Posterior vena cava (tissue), 2 donors: ENCODE measurements around the gene SPI1. TPM values are rescaled to one million over a fixed set of nuclear protein-coding genes. Genes with fewer than 3 reads are reported as not detected.
"Not testable (repeated sequence)": the region's sequence is repeated elsewhere in the genome, so short reads cannot be mapped to it uniquely, and the experiment has no call there.

Experiments used
- DNase-seq: peaks from one replicate; pipeline ENCODE4 v3.0.0-alpha.2; 2020; ENCODE audit warnings: low spot score
- intact Hi-C, 2 donors: fragments of 100-400 bp; cut with DNase I; formaldehyde crosslinking; loops; one replicate each; pipeline versions ENCODE4 v1.14.1 to v1.14.2; 2022 to 2023
- total RNA-seq, 2 donors: library from RNA; stranded (reverse); fragmentation: NEBNext Ultra II Directional; extraction: Animal tissue kit (Norgen Biotek cat#: 25700); gene quantifications; one replicate each; pipeline ENCODE4 v1.2.1, GENCODE V29; 2021
- donor health status: DM: yes; HTN: yes; CAD: no.
- donor health status: DM: yes; HTN: yes; CAD: no.

Gene SPI1
- total RNA-seq, 2 donors from 2014 or later, result 27.7 to 47.0 TPM

DNA sequence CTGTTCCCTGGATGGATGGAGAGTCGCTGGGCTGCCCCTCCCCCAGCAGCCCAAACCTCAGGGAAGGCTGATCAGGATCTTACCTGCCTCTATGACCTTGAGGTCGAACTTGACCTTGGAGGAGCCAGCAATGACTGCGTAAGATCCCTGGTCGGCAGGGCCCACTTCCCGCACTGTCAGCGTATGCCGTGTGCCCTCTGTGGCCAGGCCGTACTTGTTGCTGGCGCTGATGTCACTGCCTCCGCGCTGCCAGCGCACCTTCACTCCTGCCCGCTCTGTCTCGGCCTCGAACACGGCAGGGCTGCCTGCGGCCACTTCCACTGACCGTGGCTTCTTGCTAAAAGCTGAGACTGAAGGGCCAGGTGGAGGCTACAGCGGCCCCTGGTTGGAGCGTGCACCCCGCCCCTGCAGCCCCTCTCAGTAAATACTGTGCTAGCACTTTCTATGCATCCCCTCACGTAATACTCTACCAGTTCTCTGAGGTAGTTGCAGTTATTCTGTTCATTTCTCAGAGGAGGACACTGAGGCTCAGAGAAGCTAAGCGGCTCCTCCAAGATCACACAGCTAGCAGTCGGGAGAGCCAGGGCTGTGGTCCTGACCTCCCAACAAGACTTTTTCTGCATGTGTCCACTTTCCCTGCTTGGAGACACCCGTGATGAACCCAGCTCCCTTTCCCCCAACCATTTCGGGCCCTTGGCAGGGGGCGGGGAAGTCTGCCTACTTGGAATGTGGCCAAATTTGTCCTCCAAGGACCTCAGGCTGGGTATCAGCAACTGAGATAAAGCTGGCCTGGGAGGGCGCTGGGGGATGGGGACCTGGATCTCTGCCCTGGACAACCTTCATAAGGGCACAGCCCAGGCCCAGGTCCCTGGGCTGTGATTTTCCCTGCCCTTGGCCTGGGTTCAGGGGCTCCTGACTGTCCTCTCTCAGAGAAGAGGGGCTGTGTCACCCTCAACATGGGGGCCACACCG lies 26.9 kb downstream of the SPI1 start:
- intact Hi-C loops, result loop anchor here in 1 of 2 donors (10.0 kb wide), 1 partner anchor 177 kb away; the partner anchor contains the start of gene ARFGAP2

DNA sequence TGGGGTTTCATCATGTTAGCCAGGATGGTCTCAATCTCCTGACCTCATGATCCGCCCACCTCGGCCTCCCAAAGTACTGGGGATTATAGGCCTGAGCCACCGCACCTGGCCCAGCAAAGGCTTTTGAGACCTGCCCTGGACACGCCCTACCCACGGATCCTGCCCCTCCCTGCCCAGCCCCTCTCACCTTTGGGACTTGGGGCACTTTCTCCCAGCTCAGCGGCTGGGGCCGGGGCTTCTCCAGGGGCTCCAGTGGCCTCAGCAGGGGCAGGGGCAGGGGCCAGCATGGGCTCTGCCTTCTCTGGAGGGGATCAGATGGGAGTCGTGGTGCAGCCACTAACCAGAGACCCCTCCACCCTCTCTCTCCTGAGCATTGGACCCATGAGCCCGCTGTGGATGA lies 28.0 kb downstream of the SPI1 start:
- intact Hi-C loops, result loop anchor here in 1 of 2 donors (10.0 kb wide), 1 partner anchor 176 kb away; the partner anchor contains the start of gene ARFGAP2
- DNase-seq, result no peak

More for the DNA sequence above, 26.9 kb downstream of the SPI1 start:
- DNase-seq, result no peak

DNA sequence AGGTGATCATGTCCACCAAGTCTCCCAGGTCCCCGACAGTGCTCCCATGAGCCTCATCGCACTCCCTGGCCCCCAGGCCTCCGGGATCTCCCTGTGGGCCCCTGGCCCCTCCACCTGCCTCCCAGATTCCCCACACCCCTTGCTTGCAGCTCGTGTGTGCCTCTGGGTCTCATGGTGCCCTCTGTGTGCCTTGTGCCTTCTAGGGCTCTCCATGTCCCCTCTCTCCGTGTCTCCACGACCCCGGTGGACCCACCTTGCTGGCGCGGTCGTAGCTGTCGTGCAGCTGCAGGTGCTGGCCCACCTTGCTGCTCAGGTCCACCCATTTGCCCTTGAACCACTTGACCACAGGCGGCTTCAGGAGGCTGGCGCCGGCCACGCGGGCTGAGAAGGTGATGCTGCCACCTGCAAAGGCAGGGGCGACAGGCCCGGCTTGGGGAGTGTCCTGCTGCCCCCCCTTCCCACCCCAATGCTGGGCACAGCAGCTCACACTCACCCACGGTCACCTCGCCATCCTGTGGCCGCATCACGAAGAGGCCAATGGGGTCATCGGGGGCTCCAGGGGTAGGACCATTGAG lies 28.7 kb downstream of the SPI1 start:
- peak; percentile 78 for DNase-seq
- intact Hi-C loops, result loop anchor here in 1 of 2 donors (10.0 kb wide), 1 partner anchor 175 kb away; the partner anchor contains the start of gene ARFGAP2

DNA sequence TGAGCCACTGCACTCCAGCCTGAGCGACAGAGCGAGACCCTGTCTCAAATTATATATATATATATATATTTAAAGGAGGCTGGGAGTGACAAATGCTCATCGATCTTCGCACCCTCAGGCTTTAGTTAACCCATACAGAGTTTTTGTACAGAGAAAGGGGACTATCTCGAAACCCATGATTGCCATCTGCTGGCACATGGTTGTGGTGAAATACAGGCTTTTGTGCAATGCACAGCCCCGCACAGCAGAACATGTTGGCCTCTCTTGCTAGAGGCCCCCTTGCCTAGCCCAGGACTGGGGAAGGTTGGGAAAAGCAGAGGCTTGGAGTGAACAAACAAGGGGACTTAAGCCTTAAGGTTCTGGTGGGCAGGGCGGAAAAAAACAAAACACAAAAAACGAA lies 29.5 kb downstream of the SPI1 start:
- DNase-seq, result no peak
- intact Hi-C loops, result no loop called here

DNA sequence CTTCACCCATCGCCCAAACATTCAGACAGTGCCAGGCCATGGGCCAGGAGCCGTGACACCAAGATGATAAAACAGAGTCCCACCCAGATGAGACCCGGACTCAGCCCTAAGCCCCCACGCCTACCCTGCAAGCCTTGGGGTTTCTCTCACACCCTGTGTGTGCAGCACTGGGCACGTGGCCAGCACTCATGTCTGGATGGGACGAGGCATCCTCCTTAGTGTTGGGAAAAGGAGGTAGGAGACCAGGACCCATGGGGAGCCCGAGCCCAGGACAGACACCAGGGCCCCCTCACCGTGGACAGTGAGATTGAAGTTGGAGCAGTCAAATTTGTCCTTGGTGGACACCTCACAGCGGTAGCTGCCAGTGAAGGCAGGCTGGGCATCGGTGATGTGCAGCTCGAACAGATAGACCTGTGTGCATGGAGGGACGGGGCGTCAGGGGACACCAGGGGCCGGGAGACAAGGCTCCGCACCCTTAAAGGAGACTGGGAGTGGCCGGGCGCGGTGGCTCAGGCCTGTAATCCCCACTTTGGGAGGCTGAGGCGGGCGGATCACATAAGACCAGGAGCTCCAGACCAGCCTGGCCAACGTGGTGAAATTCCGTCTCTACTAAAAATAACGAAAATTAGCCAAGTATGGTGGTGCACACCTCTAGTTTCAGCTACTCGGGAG lies 30.1 kb downstream of the SPI1 start:
- intact Hi-C loops, result no loop called here
- DNase-seq, result no peak

DNA sequence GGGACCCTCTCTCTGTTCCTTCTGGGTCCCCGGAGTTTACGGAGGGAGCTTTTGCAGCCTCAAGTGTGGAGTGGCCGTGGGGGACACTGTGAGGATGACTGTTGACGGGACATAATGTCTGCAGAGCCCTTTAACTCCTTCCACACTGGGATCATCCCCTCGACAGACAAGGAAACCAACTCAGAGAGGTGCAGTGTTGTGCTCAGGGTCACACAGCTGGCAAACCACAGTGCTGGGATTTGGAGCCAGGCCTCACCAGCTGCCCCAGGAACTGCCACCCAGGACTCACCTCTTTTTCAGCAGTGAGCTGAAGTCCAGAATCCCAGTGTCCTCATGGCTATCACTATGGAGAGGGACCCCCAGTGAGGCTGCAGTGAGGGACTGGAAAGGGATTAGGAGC lies 31.2 kb downstream of the SPI1 start:
- no peak for DNase-seq
- intact Hi-C loops, result no loop called here

DNA sequence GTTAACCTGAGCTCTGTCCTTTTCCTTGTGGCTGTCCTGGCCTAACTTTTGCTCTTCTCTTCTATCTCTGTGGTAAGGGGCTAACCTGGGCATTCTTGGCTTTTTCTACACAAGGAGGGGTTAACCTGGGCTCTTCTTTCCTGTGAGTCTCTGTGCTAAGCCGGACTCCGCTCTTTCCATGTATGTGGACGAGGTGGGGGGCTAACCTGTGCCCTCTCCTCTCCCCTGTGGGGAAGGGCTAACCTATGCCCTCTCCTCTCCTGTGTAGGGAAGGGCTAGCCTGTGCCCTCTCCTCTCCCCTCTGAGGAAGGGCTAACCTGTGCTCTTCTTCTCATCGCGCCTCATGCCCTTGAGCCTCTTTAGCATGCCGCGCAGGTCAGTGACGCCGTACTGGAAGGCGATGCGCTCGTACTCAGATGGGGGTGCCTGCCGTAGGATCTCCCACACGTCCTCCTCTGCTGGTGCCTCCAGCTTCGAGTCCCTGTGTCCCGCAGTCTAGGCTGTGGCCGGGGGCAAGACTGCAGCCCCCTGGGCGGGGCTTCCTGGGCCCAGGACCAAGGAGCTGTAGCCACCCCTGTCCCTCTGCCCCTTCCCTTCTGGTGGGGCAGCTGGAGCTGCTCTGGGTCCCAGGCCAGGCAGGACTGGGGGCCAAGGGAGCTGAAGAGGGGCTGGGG lies 32.3 kb downstream of the SPI1 start:
- DNase-seq, result no peak
- intact Hi-C loops, result no loop called here

DNA sequence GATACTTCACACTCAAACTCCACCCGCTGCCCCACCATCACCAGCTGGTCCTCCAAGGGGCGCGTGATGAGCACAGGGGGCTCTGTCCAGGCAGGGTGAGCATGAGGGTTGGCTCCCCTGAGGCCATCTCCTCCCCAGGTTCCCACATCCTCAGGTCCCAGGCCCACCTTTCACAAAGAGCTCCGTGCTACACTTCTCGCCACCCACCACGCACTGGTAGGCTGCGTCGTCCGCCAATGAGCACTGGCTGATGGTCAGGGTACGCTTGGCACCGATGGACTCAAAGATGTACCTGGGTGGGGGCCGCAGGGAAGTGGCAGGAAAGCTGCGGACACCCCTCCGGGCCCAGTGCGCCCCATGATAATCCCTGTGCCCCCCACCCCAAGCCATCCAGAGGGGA lies 35.5 kb downstream of the SPI1 start:
- intact Hi-C loops, result no loop called here
- DNase-seq, result peak; percentile 79

DNA sequence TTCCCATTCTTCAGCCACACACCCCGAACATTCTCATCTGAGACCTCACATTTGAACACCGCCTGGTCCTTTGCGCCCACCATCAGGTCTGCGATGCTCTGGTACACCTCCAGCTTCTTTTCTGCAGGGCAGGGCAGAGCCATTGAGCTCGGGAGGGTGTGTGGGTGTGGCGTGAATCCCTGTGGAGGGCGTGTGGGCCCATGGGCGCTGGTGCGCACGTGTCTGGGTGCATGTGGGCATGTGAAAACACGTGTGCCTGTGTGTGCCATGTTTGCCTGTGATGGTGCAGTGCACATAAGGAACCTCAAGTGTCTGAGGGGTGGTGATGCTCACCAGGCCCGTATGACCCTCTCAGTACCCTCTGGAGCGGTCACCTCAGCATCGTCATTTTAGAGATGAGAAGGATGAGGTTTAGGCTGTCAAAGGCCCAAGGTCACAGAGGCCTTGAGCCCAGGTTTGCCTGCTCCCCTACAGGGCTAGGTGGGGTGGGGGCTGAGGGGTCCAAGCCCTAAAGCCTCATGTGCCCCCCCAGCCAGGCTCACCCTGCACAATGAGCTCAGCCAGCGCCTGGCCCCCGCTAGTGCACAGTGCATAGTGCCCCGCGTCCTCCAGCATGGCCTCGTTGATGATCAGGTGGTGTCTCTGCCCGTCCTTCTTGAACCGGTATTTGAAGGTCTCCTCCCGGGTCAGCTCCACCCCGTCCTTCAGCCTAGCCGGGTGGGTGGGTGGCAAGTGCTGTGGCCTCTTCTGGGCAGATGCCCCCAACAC lies 36.1 kb downstream of the SPI1 start:
- no peak for DNase-seq
- intact Hi-C loops, result no loop called here

DNA sequence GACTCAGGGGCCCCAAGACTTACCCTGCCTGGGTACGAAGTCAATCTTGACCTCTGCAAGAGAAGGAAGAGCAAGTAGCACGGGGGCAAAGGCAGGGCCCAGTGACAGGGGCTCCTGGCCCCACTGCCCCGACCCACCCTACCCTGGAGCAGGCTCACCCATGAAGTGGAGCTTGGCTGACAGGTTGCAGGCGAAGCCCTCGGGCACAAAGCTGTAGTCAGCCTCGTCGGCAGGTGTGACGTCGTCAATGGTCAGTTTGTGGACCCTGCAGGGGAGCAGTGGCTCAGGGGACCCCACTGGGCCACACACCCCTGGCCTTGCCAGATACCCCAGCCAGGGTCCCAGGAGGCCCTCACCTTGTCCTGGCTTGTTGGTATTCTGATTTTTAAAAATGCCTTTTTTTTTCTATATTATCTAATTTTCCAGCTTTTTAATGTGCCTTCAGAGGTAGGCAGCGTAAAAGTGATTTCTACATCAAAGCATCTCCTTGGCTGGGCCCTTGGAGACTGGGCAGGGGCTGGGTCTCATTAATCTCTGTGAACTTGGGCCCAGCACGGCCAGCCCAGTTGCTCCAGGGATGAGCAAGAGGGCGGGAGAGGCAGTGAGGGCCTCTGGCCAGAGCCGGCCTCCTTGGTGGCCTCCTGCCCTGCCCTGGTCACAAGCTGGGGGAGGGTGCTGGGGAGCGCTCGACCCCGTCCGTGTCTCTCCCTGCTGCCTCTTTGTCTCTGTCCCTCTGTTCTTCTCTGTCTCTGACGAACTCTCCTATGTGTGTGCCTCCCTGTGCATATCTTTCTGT lies 37.2 kb downstream of the SPI1 start:
- DNase-seq, result no peak
- intact Hi-C loops, result no loop called here

DNA sequence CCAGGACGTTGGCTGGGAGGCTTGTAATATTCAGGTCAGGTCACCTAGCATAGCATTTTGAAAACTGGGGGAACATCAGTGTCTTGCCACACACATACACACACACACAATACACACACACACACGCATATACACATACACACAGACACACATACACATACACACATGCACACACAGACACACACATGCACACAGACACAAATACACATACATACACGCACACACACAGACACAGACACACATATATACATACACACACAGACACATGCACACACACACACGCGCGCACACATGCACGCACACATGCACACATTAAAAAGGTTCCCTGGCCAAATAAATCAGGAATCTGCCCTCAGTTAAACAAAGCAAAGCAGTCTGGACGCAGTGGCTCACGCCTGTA lies 38.3 kb downstream of the SPI1 start:
- DNase-seq, result no peak
- intact Hi-C loops, result no loop called here

DNA sequence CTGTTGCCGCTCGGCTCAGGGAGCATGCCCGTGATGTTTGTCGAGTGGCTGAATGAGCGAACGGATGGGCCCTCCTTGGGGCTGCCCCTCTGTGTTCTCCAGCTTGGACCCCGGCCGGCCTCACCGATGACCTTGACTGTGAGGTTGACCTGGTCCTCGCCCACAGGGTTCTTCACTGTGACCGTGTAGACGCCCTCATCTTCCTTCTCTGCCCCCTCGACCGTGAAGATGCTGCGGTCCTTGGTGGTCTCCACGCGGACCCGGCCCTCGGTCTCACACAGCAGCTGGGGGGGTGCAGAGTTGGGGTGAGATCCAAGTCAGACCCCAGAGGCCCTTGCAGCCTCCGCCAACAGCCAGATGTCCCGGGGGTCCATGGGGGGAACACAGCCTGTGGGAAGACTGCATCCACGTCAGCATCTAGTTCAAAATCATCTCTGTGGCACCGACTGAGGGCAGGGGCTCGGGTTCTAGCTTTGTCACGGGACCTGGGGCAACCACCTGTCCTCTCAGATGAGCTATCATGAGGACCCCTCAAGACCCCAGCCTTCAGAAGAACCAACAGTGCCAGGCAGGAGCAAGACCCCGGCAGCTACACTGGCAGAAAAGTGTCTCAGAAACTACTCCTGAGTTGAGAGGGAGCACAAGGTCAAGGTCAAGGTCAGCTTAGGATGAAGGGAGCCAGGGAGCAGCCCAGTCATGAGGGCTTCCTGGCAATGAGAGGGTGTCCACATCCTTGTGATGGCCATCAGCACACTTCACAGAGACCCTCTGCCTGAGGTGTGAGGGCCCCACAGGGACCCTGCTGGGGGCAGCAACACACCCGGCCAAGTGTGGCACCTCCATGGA lies 39.7 kb downstream of the SPI1 start:
- intact Hi-C loops, result no loop called here
- no peak for DNase-seq

DNA sequence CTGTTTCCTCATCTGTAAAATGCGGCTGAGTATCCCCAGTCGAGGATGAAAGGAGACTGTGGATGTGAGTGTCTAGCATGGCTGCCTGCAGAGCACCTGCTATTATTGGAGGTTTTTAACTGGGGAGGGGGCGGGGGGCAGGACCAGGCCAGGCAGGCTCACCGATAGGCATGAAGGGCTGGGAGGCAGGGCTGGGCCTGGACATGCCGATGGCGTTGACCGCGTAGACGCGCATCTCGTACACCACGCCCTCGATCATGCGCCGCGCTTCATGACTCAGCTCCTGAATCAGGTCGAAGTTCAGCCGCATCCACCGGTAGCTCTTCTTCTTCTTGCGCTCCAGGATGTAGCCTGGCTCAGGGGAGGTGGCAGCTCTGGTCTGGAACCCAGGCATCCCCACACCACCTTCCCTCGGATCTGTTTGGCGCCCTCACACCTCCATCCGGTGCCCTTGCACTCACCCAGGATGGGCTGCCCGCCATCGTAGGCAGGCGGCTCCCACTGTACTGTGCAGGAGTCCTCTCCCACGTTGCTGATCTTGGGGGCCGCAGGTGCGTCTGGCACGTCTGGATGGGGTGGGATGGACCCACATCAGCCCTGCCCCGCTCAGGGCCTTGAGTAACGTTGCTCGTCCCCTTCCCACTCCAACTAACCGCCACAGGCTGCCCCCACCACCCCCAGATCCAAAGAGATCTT lies 41.0 kb downstream of the SPI1 start:
- intact Hi-C loops, result no loop called here

DNA sequence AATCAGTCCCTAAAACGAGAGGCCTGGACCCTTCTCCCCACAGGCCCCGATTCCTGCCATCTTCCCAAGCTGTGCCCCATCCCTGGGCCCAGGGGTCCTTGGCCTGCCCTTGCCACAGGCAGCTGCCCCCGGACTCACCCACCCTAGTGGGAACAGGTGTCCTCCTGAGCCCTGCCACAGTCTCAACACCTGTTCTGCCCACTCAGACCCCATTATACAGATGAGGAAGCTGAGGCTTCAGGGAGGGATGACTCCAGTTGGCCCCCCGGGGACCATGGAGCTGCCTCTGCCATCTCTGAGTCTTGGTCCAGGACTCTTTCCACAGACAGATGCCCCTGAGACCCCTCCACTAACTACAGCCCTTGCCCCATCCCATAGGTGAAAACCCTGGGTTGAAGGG lies 41.8 kb downstream of the SPI1 start:
- intact Hi-C loops, result no loop called here

More for the DNA sequence above, 41.0 kb downstream of the SPI1 start:
- DNase-seq, result no peak

DNA sequence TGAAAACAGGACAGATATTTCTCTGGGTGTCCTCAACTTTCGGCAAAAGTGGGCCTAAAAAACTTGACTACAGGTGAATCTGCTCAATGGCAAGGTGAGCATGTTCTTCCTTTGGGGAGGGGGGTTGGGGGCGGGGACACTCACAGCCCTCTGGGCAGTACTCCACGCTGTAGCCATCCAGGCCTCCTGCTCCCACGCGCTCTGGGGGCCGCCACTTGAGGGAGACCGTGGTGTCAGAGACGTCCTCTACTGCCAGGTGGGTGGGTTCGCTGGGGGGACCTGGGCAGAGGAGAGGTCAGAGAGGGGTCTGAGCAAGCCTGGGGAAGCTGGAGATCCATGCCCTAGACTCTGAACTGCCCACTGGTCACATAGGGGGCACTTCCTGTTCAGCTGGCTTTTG lies 42.6 kb downstream of the SPI1 start:
- intact Hi-C loops, result no loop called here
- no peak for DNase-seq

More for the DNA sequence above, 41.8 kb downstream of the SPI1 start:
- DNase-seq, result no peak

DNA sequence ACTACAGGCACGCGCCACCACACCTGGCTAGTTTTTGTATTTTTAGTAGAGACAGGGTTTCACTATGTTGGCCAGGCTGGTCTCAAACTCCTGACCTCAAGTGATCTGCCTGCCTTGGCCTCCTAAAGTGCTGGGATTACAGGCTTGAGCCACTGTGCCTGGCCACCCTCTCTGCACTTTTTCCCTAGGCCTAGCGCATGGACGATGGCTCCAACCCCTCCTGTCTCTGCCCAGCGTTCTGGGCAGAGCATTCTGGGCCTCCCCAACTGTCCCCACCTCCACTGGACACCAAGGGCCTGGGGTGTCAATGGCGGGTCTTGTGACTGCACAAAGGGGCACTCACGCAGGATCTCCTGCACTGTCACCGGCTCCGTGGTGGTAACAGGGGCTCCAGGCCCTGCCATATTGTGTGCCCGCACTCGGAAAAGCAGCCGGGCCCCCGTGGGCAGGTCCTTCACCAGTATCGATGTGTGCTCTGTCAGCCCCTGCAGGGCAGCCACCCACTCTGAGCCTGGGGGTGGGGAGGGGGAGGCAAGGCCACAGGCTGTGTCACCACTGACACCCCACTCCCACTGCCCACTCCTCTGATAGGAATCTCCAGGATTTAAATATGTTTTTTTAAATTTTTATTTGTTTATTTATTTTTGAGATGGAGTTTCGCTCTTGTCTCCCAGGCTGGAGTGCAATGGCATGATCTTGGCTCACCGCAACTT lies 43.5 kb downstream of the SPI1 start:
- intact Hi-C loops, result loop anchor here in 1 of 2 donors (1.0 kb wide), 1 partner anchor 36 kb away; no protein-coding TSS in a partner anchor
- DNase-seq, result not testable (repeated sequence)
